Gastrocnemius medialis (tissue), 4 donors: Measurements from ENCODE around the gene RNF113B. TPM values are rescaled to one million over a fixed set of nuclear protein-coding genes. Genes with fewer than 3 reads are reported as not detected.

Experiments used
- ATAC-seq, 2 donors: fragments of 150-250 bp; one replicate each; pipeline ENCODE4 v1.9.1; 2016
- DNase-seq, 2 donors: peaks; one replicate each; pipeline ENCODE4 v3.0.0-alpha.2; 2019
- H3K27ac ChIP-seq, 4 donors: fragments of 200-600 bp; sonication (generic); 1 replicate in 1 of 4; 2 replicates in 3 of 4; pipeline ENCODE4 v1.5.1; 2016 to 2018; ENCODE audit warnings: mild to moderate bottlenecking in 2 of 4, moderate library complexity in 1 of 4
- H3K27me3 ChIP-seq, 3 donors: fragments of 200-600 bp; sonication (generic) in 2 of 3; 1 replicate in 1 of 3; 2 replicates in 2 of 3; pipeline versions ENCODE4 v1.5.1 to v1.6.0; 2016 to 2019; ENCODE audit warnings: mild to moderate bottlenecking in 1 of 3, moderate library complexity in 1 of 3
- H3K36me3 ChIP-seq, 2 donors: fragments of 200-600 bp; sonication (generic) in 1 of 2; one replicate each; pipeline ENCODE4 v1.5.1; 2017 to 2018
- H3K4me1 ChIP-seq, 2 donors: fragments of 200-600 bp; sonication (generic) in 1 of 2; one replicate each; pipeline ENCODE4 v1.5.1; 2016 to 2017; ENCODE audit warnings: mild to moderate bottlenecking in 2 of 2
- H3K4me3 ChIP-seq, 4 donors: fragments of 200-600 bp; sonication (generic) in 3 of 4; 1 replicate in 1 of 4; 2 replicates in 3 of 4; pipeline ENCODE4 v1.5.1; 2016 to 2019; ENCODE audit warnings: mild to moderate bottlenecking in 2 of 4
- H3K9me3 ChIP-seq, 3 donors: fragments of 200-600 bp; sonication (generic) in 2 of 3; 1 replicate in 1 of 3; 2 replicates in 2 of 3; pipeline ENCODE4 v1.5.1; 2016 to 2019
- CTCF ChIP-seq, 5 experiments: fragments of 450-650 bp in 3 of 5; fragments of 200-600 bp in 2 of 5; sonication (generic) in 2 of 5; IDR thresholded peaks in 4 of 5; conservative IDR thresholded peaks in 1 of 5; 1 replicate in 4 of 5; 2 replicates in 1 of 5; pipeline ENCODE4 v1.5.1; 2016 to 2019; ENCODE audit warnings: antibody characterized with exemption in 5 of 5, mild to moderate bottlenecking in 3 of 5, moderate library complexity in 3 of 5
- POLR2A ChIP-seq, 2 donors: fragments of 450-650 bp; IDR thresholded peaks; one replicate each; pipeline ENCODE4 v1.6.1; 2017; ENCODE audit warnings: antibody characterized with exemption in 2 of 2, mild to moderate bottlenecking in 2 of 2, moderate library complexity in 2 of 2
- in situ Hi-C, 4 donors: fragments of 200-750 bp; cut with MboI; loops; one replicate each; pipeline versions ENCODE4 v1.15.0 to v1.8.0; 2017; ENCODE audit warnings: low sequenced_read_pairs in 4 of 4
- intact Hi-C: fragments of 100-400 bp; cut with DNase I; formaldehyde crosslinking; loops from one replicate; pipeline ENCODE4 v1.15.1; 2023; ENCODE audit warnings: low total_unique reads
- total RNA-seq, 4 donors: library from RNA; depleted of rRNA; stranded (reverse); fragments of >200 nt; gene quantifications; one replicate each; pipeline versions ENCODE4 v1.1.0 to v1.2.3, GENCODE V29; 2016

Gene RNF113B
- total RNA-seq, 4 donors from 2014 or later = not detected

DNA sequence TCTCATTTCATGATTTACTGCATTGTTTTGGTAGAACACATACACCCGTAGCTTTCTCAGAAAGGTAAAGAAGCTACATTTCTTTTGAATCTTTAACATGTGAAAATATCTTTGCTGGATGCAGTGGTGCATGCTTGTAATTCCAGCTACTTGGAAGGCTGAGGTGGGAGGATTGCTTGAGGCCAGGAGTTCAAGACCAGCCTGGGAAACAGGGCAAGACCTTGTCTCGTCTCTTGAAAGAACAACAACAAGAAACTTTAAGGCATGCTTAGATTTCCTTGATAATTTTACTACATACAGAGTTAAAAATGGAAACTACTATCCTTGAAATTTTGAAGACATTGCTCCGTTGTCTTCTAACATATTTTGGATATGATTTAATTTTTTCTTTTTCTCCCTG is 7.7 kb downstream of the RNF113B start:
- H3K36me3 ChIP-seq = no peaks in the 10 kb centered on the region
- no peaks in the 10 kb centered on the region for H3K9me3 ChIP-seq
- H3K4me3 ChIP-seq = no peak overlapping the region
- no peak for ATAC-seq
- peaks cover 31% of the 10 kb centered on the region in 2 donors for H3K4me1 ChIP-seq
- DNase-seq = no peak
- no peak for TF ChIP-seq CTCF (IDR thresholded peaks at IDR 0.05 in 4 of 5, conservative IDR thresholded peaks at IDR 0.05 in 1 of 5)
- no peak for TF ChIP-seq POLR2A (IDR thresholded peaks at IDR 0.05)
- no peak overlapping the region for H3K27ac ChIP-seq
- intact Hi-C loops (no loop called here), in situ Hi-C loops (loop anchor here in 1 of 4 donors (10.0 kb wide), 1 partner anchor 65 kb away; no protein-coding TSS in a partner anchor)
- no peaks in the 10 kb centered on the region for H3K27me3 ChIP-seq

GRCh38 chr13:98162935-98163334 is 14.1 kb downstream of the RNF113B start:
- Histone ChIP-seq H3K4me1 (no peaks in the 10 kb centered on the region), H3K9me3 (no peaks in the 10 kb centered on the region), H3K36me3 (no peaks in the 10 kb centered on the region), H3K27ac (no peak overlapping the region), H3K4me3 (no peak overlapping the region), H3K27me3 (no peaks in the 10 kb centered on the region)
- TF ChIP-seq POLR2A (IDR thresholded peaks at IDR 0.05) (no peak), CTCF (IDR thresholded peaks at IDR 0.05 in 4 of 5, conservative IDR thresholded peaks at IDR 0.05 in 1 of 5) (no peak)
- in situ Hi-C loops = loop anchor here in 1 of 4 donors (10.0 kb wide), 1 partner anchor 58 kb away; no protein-coding TSS in a partner anchor
- intact Hi-C loops = no loop called here
- ATAC-seq (no peak), DNase-seq (no peak)

- Histone ChIP-seq H3K9me3 (no peaks in the 10 kb centered on the region), H3K27me3 (no peaks in the 10 kb centered on the region), H3K4me3 (no peak overlapping the region), H3K27ac (no peak overlapping the region), H3K36me3 (no peaks in the 10 kb centered on the region), H3K4me1 (no peaks in the 10 kb centered on the region)
- TF ChIP-seq CTCF (IDR thresholded peaks at IDR 0.05 in 4 of 5, conservative IDR thresholded peaks at IDR 0.05 in 1 of 5) (no peak), POLR2A (IDR thresholded peaks at IDR 0.05) (no peak)
- in situ Hi-C loops = no loop called here
- DNase-seq = no peak
- intact Hi-C loops = no loop called here
- no peak for ATAC-seq
Measured at GRCh38 chr13:98158172-98158899, 18.7 kb downstream of the RNF113B start.

DNA sequence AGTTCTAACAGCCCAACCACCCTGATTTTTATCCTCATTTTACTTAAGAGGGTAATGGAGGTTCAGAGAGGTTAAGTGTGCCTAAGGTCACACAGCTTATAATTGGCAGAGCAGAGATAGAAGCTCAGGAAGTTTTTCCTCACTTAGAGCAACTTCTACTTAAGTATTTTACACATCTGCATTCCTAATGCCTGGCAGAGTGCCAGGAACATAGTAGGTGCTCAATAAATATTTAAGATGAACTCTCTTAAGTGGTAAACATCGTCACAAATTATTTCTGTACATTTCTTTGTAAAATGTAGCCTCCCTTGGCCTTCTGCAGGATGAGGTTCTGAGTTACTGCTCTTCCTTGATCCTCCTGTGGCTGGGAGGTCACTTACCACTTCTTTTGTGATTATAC is 19.5 kb downstream of the RNF113B start:
- TF ChIP-seq CTCF (IDR thresholded peaks at IDR 0.05 in 4 of 5, conservative IDR thresholded peaks at IDR 0.05 in 1 of 5) (no peak), POLR2A (IDR thresholded peaks at IDR 0.05) (no peak)
- in situ Hi-C loops (no loop called here), intact Hi-C loops (no loop called here)
- no peaks in the 10 kb centered on the region for H3K9me3 ChIP-seq
- ATAC-seq = no peak
- H3K4me3 ChIP-seq = no peak overlapping the region
- no peaks in the 10 kb centered on the region for H3K4me1 ChIP-seq
- no peak for DNase-seq
- no peaks in the 10 kb centered on the region for H3K27me3 ChIP-seq
- H3K27ac ChIP-seq = no peak overlapping the region
- H3K36me3 ChIP-seq = no peaks in the 10 kb centered on the region
